Activated CD4-positive, CD25-positive, alpha-beta regulatory T cell (primary cell): ENCODE data around the gene SLC18A3.

Experiments
- DNase-seq, 4 experiments: peaks; one replicate each; lab custom pipeline; 2025; lab: John Stamatoyannopoulos, UW

The SLC18A3 gene

DNA sequence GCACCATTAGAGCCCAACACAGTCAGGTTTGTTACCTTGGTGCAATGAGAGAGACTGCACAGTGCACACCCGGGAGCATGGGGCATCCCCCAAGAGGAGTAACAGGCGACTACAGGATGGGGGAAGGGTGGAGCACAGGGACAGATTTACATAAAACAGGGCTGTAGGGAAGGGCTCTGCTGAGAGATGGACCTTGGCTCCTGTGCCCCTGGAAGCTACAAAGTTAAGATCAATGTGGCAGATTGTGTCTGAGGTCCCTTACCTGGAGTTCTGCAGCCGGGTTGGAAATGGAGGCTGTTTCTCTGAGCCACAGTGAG lies 13.7 kb upstream of the SLC18A3 start:
- DNase-seq = no peak

DNA sequence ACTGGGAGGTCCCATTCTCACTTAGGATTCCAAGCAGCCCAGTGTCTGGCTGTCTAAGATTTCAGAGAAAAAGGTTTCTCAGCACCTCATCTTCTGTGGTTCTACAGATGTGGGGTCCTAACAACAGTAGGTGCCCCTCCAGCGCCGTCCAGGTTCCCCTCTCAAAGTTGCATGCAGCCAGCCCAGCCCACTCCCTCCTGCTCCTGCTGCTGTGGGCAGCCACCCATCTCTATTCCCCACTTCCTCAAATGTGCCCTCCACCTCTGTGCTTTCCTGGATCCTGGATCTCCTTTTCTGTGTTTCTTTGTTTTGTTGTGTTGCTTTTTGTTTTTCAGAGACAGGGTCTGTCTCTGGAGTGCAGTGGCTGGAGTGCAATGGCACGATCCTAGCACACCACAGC lies 13.3 kb upstream of the SLC18A3 start:
- no peak for DNase-seq

GRCh38 chr10:49597426-49598163 lies 12.5 kb upstream of the SLC18A3 start:
- no peak for DNase-seq

- DNase-seq = no peak
Observed at GRCh38 chr10:49598164-49598856, 11.8 kb upstream of the SLC18A3 start.

DNA sequence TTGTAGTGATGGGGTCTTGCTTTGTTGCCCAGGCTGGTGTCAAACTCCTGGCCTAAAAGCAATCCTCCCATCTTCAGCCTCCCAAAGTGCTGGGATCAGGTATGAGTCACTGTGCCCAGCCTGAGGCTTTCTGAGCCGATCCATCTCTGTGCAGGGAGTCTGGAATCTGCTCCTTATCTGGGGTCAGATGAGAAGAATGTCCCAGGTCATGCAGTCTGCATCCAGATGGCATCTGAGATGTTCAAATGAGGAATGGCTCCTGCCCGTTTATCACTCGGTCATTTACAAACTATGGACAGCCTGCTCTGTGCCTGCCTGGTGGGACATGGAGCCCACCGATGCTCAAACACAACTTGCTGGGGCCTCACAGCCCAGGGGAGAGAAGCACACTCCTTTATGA lies 11.1 kb upstream of the SLC18A3 start:
- no peak for DNase-seq

DNA sequence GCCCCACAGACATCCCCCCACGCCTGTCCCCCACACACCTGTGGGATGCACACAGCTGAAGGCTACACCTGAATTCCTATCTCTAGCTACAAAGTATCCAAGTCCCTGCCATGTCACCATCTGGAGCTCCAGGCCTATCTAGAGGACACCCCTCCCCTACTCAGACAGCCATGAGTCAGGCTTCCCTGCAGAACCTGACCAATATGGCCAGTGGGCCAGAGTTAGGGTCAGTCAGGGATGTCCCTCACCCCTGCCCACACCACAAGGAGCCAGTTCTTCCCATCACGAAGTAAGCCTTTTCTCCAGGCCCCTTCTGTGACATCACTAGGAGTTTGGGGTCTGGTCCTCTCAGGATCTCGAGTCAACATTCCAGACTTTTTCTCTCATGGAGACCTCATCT lies 10.6 kb upstream of the SLC18A3 start:
- no peak for DNase-seq

DNA sequence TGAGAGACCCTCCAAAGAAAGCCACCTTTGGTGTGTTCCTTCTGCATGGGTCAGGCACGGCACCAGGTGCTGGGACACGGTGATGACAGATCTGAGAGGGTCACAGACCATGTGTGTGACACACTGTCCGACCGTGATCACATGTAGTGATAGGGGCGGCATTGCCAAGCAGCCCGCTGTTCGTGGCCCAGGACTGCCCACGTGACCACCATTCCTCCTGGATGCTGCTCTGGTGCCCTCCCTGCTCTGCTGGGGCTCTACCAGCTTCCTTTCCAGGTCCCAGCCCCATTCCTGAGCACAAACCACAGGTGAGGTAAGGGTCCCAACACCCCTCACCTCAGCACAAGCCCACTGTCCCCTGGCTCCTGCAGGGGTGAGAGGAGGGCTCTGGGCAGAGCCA lies 10.1 kb upstream of the SLC18A3 start:
- no peak for DNase-seq

DNA sequence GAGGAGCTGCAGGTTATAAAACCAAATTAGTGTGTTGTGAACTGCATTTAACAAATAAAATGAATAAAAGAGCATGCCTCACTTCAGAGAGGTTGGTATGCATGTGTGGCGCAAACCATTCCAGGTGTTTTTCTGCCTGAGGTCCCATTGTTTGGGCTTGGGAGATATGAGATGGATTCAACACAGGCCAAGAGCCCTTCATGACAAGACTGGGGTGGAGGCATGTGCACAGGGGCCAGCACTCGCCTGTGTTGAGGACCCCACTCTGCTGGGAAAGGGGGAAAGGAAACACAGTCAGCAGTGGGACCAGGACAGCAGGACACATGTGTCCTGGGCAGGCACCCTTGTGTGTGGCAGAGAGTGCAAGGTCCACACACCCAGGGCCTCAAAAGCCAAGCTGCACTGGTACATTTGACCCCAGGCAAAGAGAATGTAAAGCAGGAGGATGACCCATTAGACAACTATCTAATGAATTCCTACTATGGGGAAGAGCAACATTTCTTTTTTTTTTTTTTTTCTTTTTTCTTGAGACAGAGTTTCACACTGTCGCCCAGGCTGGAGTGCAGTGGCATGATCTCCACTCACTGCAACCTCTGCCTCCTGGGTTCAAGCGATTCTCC lies 9.2 kb upstream of the SLC18A3 start:
- DNase-seq = no peak

DNA sequence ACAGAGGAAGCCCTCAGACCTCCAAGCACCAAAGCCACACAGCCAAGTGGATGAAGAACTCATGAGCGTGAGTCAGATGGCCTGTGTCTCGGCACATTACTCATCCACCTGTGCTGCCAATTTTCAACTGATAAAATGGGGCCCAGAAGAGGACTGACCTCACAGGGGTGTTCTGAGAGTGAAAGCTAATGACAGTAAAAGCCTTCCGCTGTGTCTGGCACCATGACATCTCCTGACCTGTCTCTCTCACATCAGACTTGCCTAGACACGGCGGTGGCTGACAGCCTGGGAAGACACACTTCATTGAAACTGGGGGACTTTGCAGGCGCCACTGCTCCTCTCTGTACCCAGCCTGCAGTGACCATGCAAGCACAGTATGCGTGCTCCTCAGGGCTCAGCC lies 8.3 kb upstream of the SLC18A3 start:
- DNase-seq = no peak

GRCh38 chr10:49602380-49603023 lies 7.6 kb upstream of the SLC18A3 start:
- no peak for DNase-seq

- DNase-seq = no peak
Observed at GRCh38 chr10:49605216-49605938, 4.7 kb upstream of the SLC18A3 start.

- no peak for DNase-seq
Observed at GRCh38 chr10:49605939-49606509, 4.1 kb upstream of the SLC18A3 start.

DNA sequence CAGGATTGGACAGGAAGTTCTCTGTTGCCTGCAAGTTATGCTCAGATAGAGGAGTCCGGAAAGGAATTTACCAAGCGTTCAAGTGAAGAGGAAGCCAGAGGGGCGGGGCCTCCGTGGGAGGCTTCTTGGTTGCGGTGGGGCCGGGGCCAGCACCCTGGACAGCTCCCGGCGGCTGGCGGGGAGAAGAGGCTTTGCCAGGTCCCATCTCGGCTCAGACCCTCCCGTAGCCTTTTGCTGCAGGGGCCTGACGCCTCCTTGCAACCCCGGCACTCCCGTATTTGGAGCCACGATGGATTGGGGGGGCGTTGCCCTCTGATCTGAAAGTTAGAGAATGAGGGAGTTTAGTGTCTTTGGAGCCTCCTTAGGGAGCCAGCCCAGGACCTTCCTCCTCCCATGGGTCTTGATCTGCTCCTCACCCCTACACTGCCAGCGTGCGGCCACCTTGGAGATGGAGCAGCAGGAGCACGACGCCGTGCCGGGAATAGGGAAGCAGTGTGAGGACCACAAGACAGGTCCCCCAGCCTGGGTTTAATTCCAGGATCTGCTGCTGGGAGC lies 3.1 kb upstream of the SLC18A3 start:
- DNase-seq = peak in 3 of 4 experiments; percentile 8 to 33 (median 30)

GRCh38 chr10:49608166-49609005 lies 1.7 kb upstream of the SLC18A3 start:
- no peak for DNase-seq

DNA sequence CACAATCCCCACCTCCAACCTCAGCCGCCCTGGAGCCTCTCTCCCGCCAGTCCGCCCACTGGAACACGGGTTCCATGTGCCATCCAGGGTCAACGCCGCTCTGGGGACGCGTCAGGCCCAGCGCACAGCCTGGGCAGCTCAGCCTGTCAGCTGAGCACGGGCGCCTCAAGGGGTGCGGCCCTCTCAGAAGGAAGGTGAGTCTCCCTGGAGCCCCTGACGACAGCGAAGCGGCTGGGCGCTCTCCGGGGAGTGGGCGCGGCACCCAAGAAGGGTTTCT lies 1.2 kb upstream of the SLC18A3 start:
- DNase-seq = no peak

DNA sequence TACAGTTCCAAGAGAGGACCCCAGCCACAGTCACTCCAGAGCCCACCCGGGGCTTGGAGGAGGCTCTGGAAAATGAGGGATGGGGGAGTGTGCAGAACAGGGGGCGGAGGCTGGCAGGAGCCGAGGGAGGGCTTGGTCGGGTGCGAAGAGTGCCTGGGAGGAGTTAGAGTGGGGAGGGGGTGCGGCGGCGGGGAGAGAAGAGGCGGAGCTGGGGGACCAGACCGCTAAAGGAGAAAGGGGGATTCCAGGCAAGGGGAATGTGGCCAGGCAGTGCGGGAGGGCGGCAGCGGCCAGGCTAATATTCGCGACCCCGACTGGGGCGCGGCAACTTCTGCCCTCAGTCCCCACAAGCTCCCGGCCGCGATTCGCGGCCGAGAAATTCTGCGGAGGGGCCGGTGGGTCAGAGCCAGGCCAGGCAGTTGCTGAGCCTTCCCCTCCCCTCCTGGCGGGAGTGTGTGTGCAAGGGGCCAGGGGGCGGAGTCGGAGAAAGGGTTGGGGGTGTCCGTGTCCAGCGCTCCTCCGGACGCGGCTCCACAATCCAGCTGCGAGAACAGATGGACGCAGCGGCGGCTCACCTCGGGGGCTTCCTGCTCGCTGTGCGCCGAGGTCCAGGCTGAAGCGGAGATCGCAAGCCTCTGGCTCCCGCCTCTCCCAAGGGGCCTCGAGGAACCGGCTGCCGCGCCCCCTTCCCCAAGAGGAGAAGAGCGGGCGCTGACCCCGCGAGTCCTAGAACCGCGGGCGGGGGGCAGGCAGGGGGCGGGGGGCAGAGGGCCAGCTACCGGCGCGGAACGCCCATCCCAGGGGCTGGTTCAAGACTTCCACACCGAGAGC lies 612 bp upstream of the SLC18A3 start:
- no peak for DNase-seq

DNA sequence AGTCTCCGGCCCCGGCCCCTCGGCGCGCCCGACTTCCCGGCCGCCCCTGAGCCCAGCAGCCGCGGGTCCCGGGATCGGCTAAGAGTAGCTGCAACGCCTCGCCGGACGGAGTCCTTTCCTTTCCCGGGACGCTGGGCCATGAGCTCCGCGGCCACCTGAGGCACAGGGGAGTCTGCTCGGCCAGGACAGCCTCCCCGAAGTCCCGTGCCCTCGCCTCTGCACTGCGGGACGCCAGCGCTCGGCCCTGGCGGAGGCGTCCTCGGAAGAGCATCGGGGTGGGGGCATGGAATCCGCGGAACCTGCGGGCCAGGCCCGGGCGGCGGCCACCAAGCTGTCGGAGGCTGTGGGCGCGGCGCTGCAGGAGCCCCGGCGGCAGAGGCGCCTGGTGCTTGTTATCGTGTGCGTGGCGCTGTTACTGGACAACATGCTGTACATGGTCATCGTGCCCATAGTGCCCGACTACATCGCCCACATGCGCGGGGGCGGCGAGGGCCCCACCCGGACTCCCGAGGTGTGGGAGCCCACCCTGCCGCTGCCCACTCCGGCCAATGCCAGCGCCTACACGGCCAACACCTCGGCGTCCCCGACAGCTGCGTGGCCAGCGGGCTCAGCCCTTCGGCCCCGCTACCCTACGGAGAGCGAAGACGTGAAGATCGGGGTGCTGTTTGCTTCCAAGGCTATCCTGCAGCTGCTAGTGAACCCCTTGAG lies 502 bp downstream of the SLC18A3 start:
- DNase-seq = no peak

GRCh38 chr10:49611166-49611815 lies 1.2 kb downstream of the SLC18A3 start:
- no peak for DNase-seq
